ENCODE results near the gene SNX19.

DNA sequence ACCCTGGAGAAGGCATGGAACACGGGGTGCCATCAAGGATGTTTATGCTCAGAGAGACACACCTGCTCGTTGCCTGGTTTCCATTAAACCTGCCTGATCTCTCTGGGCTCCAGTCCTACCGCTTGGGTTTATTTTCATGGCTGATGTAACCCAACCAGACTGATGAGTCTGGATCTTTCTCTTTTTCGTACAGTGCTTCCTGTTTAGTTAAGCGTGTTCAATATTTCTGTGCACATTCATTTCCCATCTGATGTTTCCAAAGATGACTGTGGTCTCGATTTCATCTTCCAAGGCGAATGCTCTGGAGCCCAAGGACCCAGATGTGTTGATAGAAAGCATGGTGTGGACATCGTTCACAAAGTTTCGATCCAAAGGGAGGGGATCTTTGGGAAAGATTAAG, 84.3 kb downstream of the SNX19 start:
- no peak for TF ChIP-seq EZH2phosphoT487 (conservative IDR thresholded peaks at IDR 0.05; ENCODE audit: low read length)
- TF ChIP-seq, protein P1, sequence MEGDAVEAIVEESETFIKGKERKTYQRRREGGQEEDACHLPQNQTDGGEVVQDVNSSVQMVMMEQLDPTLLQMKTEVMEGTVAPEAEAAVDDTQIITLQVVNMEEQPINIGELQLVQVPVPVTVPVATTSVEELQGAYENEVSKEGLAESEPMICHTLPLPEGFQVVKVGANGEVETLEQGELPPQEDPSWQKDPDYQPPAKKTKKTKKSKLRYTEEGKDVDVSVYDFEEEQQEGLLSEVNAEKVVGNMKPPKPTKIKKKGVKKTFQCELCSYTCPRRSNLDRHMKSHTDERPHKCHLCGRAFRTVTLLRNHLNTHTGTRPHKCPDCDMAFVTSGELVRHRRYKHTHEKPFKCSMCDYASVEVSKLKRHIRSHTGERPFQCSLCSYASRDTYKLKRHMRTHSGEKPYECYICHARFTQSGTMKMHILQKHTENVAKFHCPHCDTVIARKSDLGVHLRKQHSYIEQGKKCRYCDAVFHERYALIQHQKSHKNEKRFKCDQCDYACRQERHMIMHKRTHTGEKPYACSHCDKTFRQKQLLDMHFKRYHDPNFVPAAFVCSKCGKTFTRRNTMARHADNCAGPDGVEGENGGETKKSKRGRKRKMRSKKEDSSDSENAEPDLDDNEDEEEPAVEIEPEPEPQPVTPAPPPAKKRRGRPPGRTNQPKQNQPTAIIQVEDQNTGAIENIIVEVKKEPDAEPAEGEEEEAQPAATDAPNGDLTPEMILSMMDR (IDR thresholded peaks at IDR 0.05; ENCODE audit: insufficient read depth, low read length, poor library complexity, severe bottlenecking) = no peak
